Memory B cell (primary cell): ENCODE measurements around the gene RFPL4AL1.

Experiments used
- ATAC-seq: fragments of 150-1000 bp; cut with Tn5 transposase; 2 replicates; pipeline ENCODE4 v1.10.0; 2021; ENCODE audit warnings: low read depth, mild to moderate bottlenecking, moderate library complexity
- DNase-seq, 2 donors: peaks; one replicate each; pipeline ENCODE4 v3.0.0; 2022; ENCODE audit warnings: low spot score in 2 of 2
- H3K27ac Mint-ChIP-seq: one replicate; pipeline ENCODE4 v1.8.0; 2022; ENCODE audit warnings: mild to moderate bottlenecking, moderate library complexity, mixed read lengths
- H3K27me3 Mint-ChIP-seq: one replicate; pipeline ENCODE4 v1.8.0; 2022; ENCODE audit warnings: mixed read lengths
- H3K36me3 Mint-ChIP-seq: one replicate; pipeline ENCODE4 v1.8.0; 2022; ENCODE audit warnings: mild to moderate bottlenecking, mixed read lengths
- H3K4me1 Mint-ChIP-seq: one replicate; pipeline ENCODE4 v1.8.0; 2022; ENCODE audit warnings: mixed read lengths
- H3K4me3 Mint-ChIP-seq: one replicate; pipeline ENCODE4 v1.8.0; 2022; ENCODE audit warnings: mild to moderate bottlenecking, moderate library complexity, mixed read lengths
- H3K9me3 Mint-ChIP-seq: one replicate; pipeline ENCODE4 v1.8.0; 2022; ENCODE audit warnings: mixed read lengths

RFPL4AL1 gene

DNA sequence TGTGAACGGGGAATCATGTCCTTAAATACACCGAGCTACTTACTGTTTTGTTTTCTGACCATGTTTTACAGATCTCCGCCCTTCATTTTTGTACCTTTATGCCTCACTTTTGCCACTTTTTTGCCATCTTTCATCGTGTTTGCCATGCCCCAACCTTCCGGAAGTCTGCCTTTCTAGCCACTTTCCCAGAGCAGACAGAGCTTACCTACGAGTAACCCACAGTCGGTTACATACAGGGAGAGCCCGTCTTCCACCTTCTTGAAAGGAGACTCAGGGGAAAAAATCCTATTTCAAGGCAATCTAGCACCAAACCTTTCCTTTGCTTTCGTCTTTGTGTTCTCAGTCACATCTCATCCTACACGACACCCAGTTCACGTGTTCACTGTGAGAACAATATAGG lies 26.1 kb downstream of the RFPL4AL1 start:
- no peaks in the 10 kb centered on the region for H3K9me3 Mint-ChIP-seq
- ATAC-seq (no peak), DNase-seq (no peak)
- H3K27me3 Mint-ChIP-seq: no peaks in the 10 kb centered on the region
- H3K36me3 Mint-ChIP-seq: peaks cover 7% of the 10 kb centered on the region
- H3K4me3 Mint-ChIP-seq: no peak overlapping the region
- no peak overlapping the region for H3K27ac Mint-ChIP-seq
- H3K4me1 Mint-ChIP-seq: no peaks in the 10 kb centered on the region

DNA sequence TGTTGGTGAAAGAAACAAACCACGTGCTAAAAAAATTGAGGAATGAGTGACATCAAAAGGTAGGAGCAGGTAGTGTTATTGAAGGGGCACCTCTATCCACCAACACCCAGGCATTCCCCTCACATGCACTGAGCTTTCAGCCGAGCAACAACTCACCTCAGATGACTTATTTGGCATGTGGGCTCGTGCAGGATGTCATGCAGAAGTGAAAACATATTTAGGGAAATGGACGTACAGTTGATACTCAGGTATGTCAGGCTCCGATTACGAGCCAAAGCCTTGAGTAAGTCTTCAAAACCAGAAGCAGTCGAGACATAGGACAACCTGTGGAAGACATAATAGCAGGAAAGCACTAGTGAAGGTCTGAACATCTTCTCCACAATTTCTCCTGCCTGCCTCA lies 32.5 kb downstream of the RFPL4AL1 start:
- Mint-ChIP-seq H3K36me3 (peaks cover 3% of the 10 kb centered on the region), H3K9me3 (no peaks in the 10 kb centered on the region), H3K27ac (peak overlapping the region; percentile 60), H3K4me3 (no peak overlapping the region), H3K4me1 (peaks cover 10% of the 10 kb centered on the region), H3K27me3 (no peaks in the 10 kb centered on the region)
- peak; percentile 98 for ATAC-seq
- peak in 1 of 2 donors; percentile 21 for DNase-seq

DNA sequence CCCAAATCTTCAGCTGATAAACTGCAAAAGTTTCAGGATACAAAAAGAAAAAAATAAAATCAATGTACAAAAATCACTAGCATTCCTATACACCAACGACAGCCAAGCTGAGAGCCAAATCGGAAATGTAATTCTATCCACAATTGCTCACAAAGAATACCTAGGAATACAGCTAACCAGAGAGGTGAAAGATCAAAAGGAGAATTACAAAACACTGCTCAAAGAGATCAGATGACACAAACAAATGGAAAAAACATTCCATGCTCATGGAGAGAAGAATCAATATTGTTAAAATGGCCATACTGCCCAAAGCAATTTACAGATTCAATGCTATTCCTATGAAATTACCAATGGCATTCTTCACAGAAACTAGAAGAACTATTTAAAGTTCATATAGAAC lies 33.4 kb downstream of the RFPL4AL1 start:
- Mint-ChIP-seq H3K4me3 (no peak overlapping the region), H3K27ac (no peak overlapping the region), H3K9me3 (no peaks in the 10 kb centered on the region), H3K4me1 (peaks cover 13% of the 10 kb centered on the region), H3K36me3 (peaks cover 3% of the 10 kb centered on the region), H3K27me3 (no peaks in the 10 kb centered on the region)
- no peak for DNase-seq
- no peak for ATAC-seq

DNA sequence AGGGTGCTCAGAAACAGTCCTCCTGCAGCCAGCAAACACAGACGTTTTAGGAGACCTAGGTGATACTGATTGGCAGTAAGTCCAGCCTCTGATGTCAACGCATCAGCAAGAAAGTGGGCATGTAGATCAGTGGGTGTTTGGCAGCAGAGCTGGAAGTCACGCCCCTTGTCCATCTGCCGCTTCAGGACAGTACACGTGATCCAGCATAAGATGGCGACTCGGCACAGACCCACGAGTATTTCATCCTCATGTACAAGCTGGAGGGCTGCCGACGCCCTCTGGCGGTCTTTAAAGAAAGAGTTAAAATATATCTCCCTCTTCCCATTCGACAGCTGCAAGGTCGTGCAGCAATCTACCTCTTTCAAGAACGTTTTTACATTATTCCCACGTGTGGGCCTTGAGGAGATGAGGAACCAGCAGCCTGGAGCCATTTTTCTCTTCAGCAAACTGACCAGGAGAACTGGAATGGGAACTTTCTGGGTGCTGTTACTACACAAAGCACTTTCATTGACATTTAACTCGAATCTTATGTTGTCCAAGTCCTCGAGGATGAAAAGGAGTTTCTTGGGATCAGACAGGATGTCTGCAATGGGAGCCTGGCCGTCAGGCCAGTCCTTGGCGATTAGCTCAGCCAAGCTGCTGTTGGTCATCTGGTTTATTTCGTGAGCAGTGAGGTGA lies 40.6 kb downstream of the RFPL4AL1 start:
- peaks cover 7% of the 10 kb centered on the region for H3K4me1 Mint-ChIP-seq
- ATAC-seq (peak; percentile 98), DNase-seq (peak; percentile 38 to 49)
- H3K9me3 Mint-ChIP-seq: no peaks in the 10 kb centered on the region
- peaks cover 2% of the 10 kb centered on the region for H3K36me3 Mint-ChIP-seq
- peaks cover 8% of the 10 kb centered on the region for H3K27me3 Mint-ChIP-seq
- no peak overlapping the region for H3K27ac Mint-ChIP-seq
- H3K4me3 Mint-ChIP-seq: peak overlapping the region; percentile 54

DNA sequence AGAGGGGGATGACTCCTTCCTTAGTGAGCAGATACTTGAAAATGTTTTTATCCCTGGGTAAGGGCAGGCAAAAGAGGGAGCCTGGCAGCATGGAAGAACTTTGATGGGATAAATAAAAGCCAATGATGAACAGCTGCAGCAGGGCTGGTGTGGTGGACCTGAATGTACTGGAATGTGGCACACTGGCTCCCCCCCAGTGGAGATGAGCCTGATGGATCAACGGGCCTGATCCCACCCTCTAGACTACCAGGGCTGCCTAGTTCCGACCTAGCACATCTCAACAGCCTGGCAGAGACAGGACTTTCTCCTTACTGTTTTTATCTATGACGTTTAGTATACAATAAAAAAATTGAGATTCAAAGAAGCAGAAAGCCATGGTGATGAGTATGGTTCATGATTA lies 42.4 kb downstream of the RFPL4AL1 start:
- H3K36me3 Mint-ChIP-seq: peaks cover 2% of the 10 kb centered on the region
- DNase-seq (no peak), ATAC-seq (no peak)
- no peak overlapping the region for H3K4me3 Mint-ChIP-seq
- H3K27ac Mint-ChIP-seq: no peak overlapping the region
- H3K4me1 Mint-ChIP-seq: peaks cover 7% of the 10 kb centered on the region
- peaks cover 11% of the 10 kb centered on the region for H3K27me3 Mint-ChIP-seq
- H3K9me3 Mint-ChIP-seq: no peaks in the 10 kb centered on the region

DNA sequence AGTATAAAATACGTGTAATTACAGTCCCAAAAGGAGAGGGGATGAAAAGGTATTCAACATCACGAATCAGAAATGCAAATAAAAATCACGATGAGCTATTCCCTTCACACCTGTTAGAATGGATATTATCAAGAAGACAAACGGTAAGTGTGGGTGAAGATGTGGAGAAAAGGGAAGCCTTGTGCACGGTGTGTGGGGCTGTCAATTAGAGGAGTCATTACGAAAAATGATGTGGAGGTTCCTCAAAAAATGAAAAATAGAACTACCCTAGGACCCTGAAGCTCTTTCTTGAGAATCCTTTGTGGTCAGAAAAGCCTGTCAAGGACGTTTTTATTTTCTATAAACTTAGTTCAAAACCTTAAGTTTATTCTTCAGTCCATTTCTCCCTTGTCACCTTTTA lies 43.5 kb downstream of the RFPL4AL1 start:
- peaks cover 3% of the 10 kb centered on the region for H3K4me1 Mint-ChIP-seq
- ATAC-seq (no peak), DNase-seq (no peak)
- no peak overlapping the region for H3K4me3 Mint-ChIP-seq
- H3K27me3 Mint-ChIP-seq: peaks cover 15% of the 10 kb centered on the region
- peaks cover 2% of the 10 kb centered on the region for H3K36me3 Mint-ChIP-seq
- H3K27ac Mint-ChIP-seq: no peak overlapping the region
- no peaks in the 10 kb centered on the region for H3K9me3 Mint-ChIP-seq

DNA sequence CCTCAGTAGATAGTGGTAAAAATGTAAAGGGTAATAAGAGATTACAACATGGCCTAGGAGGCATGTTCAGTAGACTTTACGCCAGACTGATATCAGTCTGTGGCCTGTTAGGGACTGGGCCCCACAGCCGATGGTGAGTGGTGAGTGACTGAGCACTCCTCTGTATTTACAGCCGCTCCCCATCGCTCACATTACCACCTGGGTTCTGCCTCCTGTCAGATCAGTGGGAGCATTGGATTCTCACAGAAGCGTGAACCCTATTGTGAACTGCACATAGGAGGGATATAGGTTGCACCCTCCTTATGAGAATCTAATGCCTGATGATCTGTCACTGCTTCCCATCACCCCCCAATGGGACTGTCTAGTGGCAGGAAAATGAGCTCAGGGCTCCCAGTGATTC lies 45.0 kb downstream of the RFPL4AL1 start:
- Mint-ChIP-seq H3K27me3 (peaks cover 20% of the 10 kb centered on the region), H3K36me3 (peaks cover under 1% of the 10 kb centered on the region), H3K27ac (no peak overlapping the region), H3K4me3 (no peak overlapping the region), H3K4me1 (peaks cover 6% of the 10 kb centered on the region), H3K9me3 (no peaks in the 10 kb centered on the region)
- DNase-seq: no peak
- no peak for ATAC-seq

DNA sequence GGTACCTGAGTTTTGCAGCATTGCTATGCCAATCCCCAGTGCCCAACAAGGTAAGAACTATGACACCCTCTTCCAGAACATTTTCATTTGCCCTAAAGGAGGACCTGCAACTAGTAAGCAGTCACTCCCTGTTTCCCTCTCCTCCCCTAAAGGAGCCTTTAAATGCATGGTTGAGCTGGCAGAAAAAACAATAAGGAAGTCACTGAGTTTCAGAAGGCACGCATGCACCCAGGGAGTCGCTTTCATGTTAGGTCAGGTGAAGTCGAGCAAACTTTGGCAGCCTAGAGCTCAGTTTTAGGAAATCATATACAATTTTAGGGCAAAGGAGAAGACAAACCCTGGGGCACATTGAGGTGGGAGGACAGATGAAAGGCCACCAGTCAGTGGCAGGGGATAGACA lies 51.1 kb downstream of the RFPL4AL1 start:
- Mint-ChIP-seq H3K4me1 (peaks cover 17% of the 10 kb centered on the region), H3K27ac (no peak overlapping the region), H3K9me3 (no peaks in the 10 kb centered on the region), H3K4me3 (peak overlapping the region; percentile 51), H3K27me3 (peaks cover 22% of the 10 kb centered on the region), H3K36me3 (no peaks in the 10 kb centered on the region)
- ATAC-seq: peak; percentile 48
- no peak for DNase-seq
